GM12892 (cell line): ENCODE measurements around the gene PALM2AKAP2.

Experiments
- DNase-seq: peaks from one replicate; pipeline ENCODE4 v3.0.0; 2011; ENCODE audit not compliant: insufficient read length
- FAIRE-seq: peaks from 2 replicates; lab custom pipeline; 2011; peaks lifted over from hg19 to GRCh38; lab: Jason Lieb, UNC
- POLR2A ChIP-seq: IDR thresholded peaks from 2 replicates; pipeline ENCODE4 v1.6.1; 2011; ENCODE audit warnings: low read depth, low read length, control low read depth
- POLR2AphosphoS5 ChIP-seq: IDR thresholded peaks from 2 replicates; pipeline ENCODE4 v1.6.1; 2011; ENCODE audit warnings: low read depth, low read length, control low read depth
- TAF1 ChIP-seq: IDR thresholded peaks from 2 replicates; pipeline ENCODE4 v1.6.1; 2011; ENCODE audit warnings: low read depth, mild to moderate bottlenecking, control low read depth, low read length, borderline replicate concordance

Gene PALM2AKAP2

GRCh38 chr9:109797509-109797908, 17.5 kb downstream of the PALM2AKAP2 start:
- DNase-seq = no peak
- no peak for FAIRE-seq
- no peak for TF ChIP-seq POLR2A
- no peak for TF ChIP-seq TAF1
- no peak for TF ChIP-seq POLR2AphosphoS5

GRCh38 chr9:109799141-109799540, 19.1 kb downstream of the PALM2AKAP2 start:
- no peak for DNase-seq
- FAIRE-seq = no peak
- TF ChIP-seq POLR2A = no peak

- FAIRE-seq (no peak), DNase-seq (no peak)
- TF ChIP-seq POLR2AphosphoS5 = no peak
- TF ChIP-seq POLR2A = no peak
- no peak for TF ChIP-seq TAF1
Measured at GRCh38 chr9:109799792-109800191, 19.8 kb downstream of the PALM2AKAP2 start.

- DNase-seq (no peak), FAIRE-seq (no peak)
- TF ChIP-seq TAF1 (no peak), POLR2A (no peak), POLR2AphosphoS5 (no peak)
Measured at GRCh38 chr9:109801484-109801883, 21.5 kb downstream of the PALM2AKAP2 start.

GRCh38 chr9:109802491-109802890, 22.5 kb downstream of the PALM2AKAP2 start:
- FAIRE-seq = no peak
- no peak for DNase-seq
- TF ChIP-seq POLR2AphosphoS5 = no peak
- TF ChIP-seq TAF1 = no peak
- TF ChIP-seq POLR2A = no peak

GRCh38 chr9:109805050-109805449, 25.1 kb downstream of the PALM2AKAP2 start:
- no peak for DNase-seq
- TF ChIP-seq POLR2AphosphoS5 (no peak), POLR2A (no peak), TAF1 (no peak)
- no peak for FAIRE-seq

GRCh38 chr9:109806506-109807115, 26.6 kb downstream of the PALM2AKAP2 start:
- no peak for FAIRE-seq
- no peak for DNase-seq
- TF ChIP-seq POLR2AphosphoS5 (no peak), TAF1 (no peak), POLR2A (no peak)

- DNase-seq (no peak), FAIRE-seq (no peak)
- TF ChIP-seq TAF1 (no peak), POLR2AphosphoS5 (no peak)
Measured at GRCh38 chr9:109811876-109812275, 31.9 kb downstream of the PALM2AKAP2 start.

GRCh38 chr9:109812331-109812730, 32.3 kb downstream of the PALM2AKAP2 start:
- TF ChIP-seq POLR2AphosphoS5 (no peak), TAF1 (no peak), POLR2A (no peak)
- FAIRE-seq (no peak), DNase-seq (no peak)

GRCh38 chr9:109812818-109813281, 32.9 kb downstream of the PALM2AKAP2 start:
- no peak for TF ChIP-seq TAF1
- TF ChIP-seq POLR2AphosphoS5 = no peak
- TF ChIP-seq POLR2A = no peak
- DNase-seq = no peak
- no peak for FAIRE-seq

- DNase-seq = no peak
- TF ChIP-seq TAF1 (no peak), POLR2AphosphoS5 (no peak), POLR2A (no peak)
- no peak for FAIRE-seq
Measured at GRCh38 chr9:109813303-109813702, 33.3 kb downstream of the PALM2AKAP2 start.

GRCh38 chr9:109813829-109814228, 33.8 kb downstream of the PALM2AKAP2 start:
- DNase-seq (no peak), FAIRE-seq (no peak)
- TF ChIP-seq POLR2A (no peak), POLR2AphosphoS5 (no peak), TAF1 (no peak)
